Hepatocyte (in vitro differentiated cells): Measurements from ENCODE around the gene LPCAT3.

Experiments used
- EZH2 ChIP-seq: fragments of 200-600 bp; sonication (generic); IDR thresholded peaks from 2 replicates; pipeline ENCODE4 v1.6.1; 2016; ENCODE audit warnings: antibody characterized with exemption, mild to moderate bottlenecking, borderline replicate concordance
- TF ChIP-seq, protein P1 (sequence below): fragments of 200-600 bp; sonication (generic); IDR thresholded peaks from 2 replicates; pipeline ENCODE4 v1.5.1; 2016; ENCODE audit warnings: antibody characterized with exemption, mild to moderate bottlenecking; ENCODE audit not compliant: poor library complexity

DNA sequence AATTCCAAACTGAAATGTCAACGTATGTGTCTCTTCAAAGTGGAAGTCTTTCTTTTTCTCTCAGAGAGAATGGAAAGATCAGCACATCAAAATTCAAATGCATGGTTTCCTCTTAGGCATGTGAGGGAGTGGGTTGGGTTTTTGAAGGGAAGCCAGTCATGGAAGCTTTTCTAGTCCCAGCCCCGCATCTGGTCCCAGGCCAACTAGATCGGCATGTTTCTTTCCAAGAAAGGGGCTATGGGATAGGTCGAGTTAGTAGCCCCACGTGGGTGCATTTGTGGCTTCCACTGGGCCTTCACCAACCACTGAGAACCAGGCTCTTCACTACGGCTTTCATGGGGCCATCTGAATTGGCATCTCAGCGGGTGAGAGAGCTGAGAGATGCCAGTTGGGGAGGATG lies 48.8 kb upstream of the LPCAT3 start:
- TF ChIP-seq, protein P1, sequence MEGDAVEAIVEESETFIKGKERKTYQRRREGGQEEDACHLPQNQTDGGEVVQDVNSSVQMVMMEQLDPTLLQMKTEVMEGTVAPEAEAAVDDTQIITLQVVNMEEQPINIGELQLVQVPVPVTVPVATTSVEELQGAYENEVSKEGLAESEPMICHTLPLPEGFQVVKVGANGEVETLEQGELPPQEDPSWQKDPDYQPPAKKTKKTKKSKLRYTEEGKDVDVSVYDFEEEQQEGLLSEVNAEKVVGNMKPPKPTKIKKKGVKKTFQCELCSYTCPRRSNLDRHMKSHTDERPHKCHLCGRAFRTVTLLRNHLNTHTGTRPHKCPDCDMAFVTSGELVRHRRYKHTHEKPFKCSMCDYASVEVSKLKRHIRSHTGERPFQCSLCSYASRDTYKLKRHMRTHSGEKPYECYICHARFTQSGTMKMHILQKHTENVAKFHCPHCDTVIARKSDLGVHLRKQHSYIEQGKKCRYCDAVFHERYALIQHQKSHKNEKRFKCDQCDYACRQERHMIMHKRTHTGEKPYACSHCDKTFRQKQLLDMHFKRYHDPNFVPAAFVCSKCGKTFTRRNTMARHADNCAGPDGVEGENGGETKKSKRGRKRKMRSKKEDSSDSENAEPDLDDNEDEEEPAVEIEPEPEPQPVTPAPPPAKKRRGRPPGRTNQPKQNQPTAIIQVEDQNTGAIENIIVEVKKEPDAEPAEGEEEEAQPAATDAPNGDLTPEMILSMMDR: no peak
- TF ChIP-seq EZH2: no peak
